Thoracic aorta (tissue), 2 donors: ENCODE data around the gene STK25. TPM values are rescaled to one million over a fixed set of nuclear protein-coding genes. Genes with fewer than 3 reads are reported as not detected.

Source experiments
- ATAC-seq: fragments of 150-250 bp; one replicate; pipeline ENCODE4 v1.8.0; 2017; ENCODE audit warnings: low read depth; ENCODE audit not compliant: insufficient number of reproducible peaks, low FRiP score
- DNase-seq: peaks from one replicate; pipeline ENCODE4 v3.0.0-alpha.2; 2020; ENCODE audit warnings: low spot score
- H3K27ac ChIP-seq, 2 donors: fragments of 200-600 bp; sonication (generic); 1 replicate in 1 of 2; 2 replicates in 1 of 2; pipeline ENCODE4 v1.5.1; 2016; ENCODE audit warnings: mild to moderate bottlenecking in 2 of 2, moderate library complexity in 2 of 2
- H3K27me3 ChIP-seq: fragments of 200-600 bp; sonication (generic); replicated peaks from 2 replicates; pipeline ENCODE4 v1.6.0; 2016; ENCODE audit warnings: mild to moderate bottlenecking; ENCODE audit not compliant: insufficient read depth
- H3K36me3 ChIP-seq: fragments of 200-600 bp; sonication (generic); one replicate; pipeline ENCODE4 v1.5.1; 2016
- H3K4me1 ChIP-seq, 2 donors: fragments of 200-600 bp; sonication (generic); 1 replicate in 1 of 2; 2 replicates in 1 of 2; pipeline versions ENCODE4 v1.5.1 to v1.6.0; 2016; ENCODE audit warnings: low read depth in 2 of 2, mild to moderate bottlenecking in 1 of 2; ENCODE audit not compliant: control insufficient read depth in 1 of 2
- H3K4me3 ChIP-seq: fragments of 200-600 bp; sonication (generic); 2 replicates; pipeline ENCODE4 v1.5.1; 2016; ENCODE audit warnings: mild to moderate bottlenecking
- H3K9me3 ChIP-seq: fragments of 200-600 bp; sonication (generic); 2 replicates; pipeline ENCODE4 v1.5.1; 2016
- total RNA-seq, 2 donors: library from RNA; depleted of rRNA; stranded (reverse); fragments of >200 nt; gene quantifications; one replicate each; pipeline versions ENCODE4 v1.1.0 to v1.2.3, GENCODE V29; 2016
- TF ChIP-seq, protein P1 (sequence below): fragments of 200-600 bp; sonication (generic); IDR thresholded peaks from one replicate; pipeline ENCODE4 v1.5.1; 2019; ENCODE audit warnings: antibody characterized with exemption

Gene STK25
- total RNA-seq, 2 donors from 2014 or later, result 180 to 279 TPM

DNA sequence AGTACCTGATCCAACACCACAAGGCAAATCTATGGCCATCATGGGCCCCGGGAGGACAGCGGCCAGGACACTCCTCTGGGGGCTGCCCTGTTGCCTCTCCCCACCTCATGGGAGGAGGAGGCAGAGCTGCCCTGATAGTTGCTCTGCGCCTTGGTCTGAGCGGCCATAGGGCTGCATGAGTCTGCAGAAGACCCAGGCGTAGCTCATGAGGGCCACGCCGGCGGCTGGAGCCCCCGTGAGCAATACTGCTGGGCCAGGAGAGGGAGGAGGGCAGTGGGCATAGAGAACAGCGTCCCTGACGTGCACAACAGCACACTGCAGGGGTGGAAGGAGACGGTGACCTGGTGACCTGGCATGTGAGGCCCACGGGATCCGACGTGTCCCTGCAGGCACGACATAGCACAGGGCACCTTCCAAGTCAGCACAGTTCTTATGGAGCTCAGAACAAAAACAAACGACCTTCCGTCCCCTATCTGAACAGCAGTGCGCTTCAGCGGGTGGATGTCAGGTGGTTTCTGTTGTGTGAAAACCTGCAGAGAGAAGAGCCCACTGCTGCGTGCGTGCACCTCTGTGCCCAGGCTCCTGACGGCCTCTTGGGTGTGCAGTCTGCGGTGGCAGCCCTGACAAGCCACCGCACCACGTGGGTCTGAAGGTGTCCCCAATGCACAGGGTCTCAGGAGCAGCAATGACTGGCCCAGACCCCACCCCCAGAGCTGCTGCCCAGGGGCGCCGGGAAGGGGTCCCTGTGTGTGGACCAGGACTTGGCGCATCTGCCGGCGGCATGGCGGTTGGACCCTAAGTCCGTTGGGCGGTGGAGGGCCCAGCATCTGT, 13.0 kb downstream of the STK25 start:
- no peak for DNase-seq
- Histone ChIP-seq H3K27ac (no peak overlapping the region), H3K4me1 (no peaks in the 10 kb centered on the region), H3K27me3 (no peaks in the 10 kb centered on the region), H3K36me3 (peaks cover 46% of the 10 kb centered on the region), H3K4me3 (no peak overlapping the region), H3K9me3 (no peaks in the 10 kb centered on the region)
- TF ChIP-seq, protein P1, sequence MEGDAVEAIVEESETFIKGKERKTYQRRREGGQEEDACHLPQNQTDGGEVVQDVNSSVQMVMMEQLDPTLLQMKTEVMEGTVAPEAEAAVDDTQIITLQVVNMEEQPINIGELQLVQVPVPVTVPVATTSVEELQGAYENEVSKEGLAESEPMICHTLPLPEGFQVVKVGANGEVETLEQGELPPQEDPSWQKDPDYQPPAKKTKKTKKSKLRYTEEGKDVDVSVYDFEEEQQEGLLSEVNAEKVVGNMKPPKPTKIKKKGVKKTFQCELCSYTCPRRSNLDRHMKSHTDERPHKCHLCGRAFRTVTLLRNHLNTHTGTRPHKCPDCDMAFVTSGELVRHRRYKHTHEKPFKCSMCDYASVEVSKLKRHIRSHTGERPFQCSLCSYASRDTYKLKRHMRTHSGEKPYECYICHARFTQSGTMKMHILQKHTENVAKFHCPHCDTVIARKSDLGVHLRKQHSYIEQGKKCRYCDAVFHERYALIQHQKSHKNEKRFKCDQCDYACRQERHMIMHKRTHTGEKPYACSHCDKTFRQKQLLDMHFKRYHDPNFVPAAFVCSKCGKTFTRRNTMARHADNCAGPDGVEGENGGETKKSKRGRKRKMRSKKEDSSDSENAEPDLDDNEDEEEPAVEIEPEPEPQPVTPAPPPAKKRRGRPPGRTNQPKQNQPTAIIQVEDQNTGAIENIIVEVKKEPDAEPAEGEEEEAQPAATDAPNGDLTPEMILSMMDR, result no peak
- ATAC-seq, result no peak

- DNase-seq (no peak), ATAC-seq (no peak)
- Histone ChIP-seq H3K27ac (no peak overlapping the region), H3K4me1 (no peaks in the 10 kb centered on the region), H3K27me3 (no peaks in the 10 kb centered on the region), H3K4me3 (no peak overlapping the region), H3K9me3 (no peaks in the 10 kb centered on the region), H3K36me3 (peaks cover 46% of the 10 kb centered on the region)
- TF ChIP-seq, protein P1, result no peak
Observed at GRCh38 chr2:241494311-241494908, 14.0 kb downstream of the STK25 start.

DNA sequence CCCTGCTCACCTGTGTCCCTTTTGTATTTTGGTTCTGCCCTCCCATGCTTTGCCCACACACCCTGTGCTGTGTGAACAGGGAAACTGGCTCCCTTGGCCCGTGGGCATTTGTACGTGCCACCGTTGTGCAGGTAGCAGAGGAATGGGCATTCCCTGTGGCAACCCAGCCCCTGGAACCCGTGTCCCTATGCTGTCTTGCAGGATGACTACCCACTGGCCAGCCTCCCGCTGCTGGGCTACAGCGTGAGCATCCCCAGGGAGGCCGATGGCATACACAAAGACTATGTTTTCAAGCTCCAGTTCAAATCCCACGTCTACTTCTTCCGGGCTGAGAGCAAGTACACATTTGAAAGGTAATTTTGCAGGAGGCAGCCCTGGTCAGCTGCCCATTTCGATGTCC, 15.3 kb downstream of the STK25 start:
- H3K9me3 ChIP-seq, result no peaks in the 10 kb centered on the region
- H3K4me1 ChIP-seq, result no peaks in the 10 kb centered on the region
- H3K4me3 ChIP-seq, result no peak overlapping the region
- ATAC-seq (no peak), DNase-seq (no peak)
- H3K27ac ChIP-seq, result no peak overlapping the region
- H3K36me3 ChIP-seq, result peaks cover 39% of the 10 kb centered on the region
- no peaks in the 10 kb centered on the region for H3K27me3 ChIP-seq
- TF ChIP-seq, protein P1, result no peak

DNA sequence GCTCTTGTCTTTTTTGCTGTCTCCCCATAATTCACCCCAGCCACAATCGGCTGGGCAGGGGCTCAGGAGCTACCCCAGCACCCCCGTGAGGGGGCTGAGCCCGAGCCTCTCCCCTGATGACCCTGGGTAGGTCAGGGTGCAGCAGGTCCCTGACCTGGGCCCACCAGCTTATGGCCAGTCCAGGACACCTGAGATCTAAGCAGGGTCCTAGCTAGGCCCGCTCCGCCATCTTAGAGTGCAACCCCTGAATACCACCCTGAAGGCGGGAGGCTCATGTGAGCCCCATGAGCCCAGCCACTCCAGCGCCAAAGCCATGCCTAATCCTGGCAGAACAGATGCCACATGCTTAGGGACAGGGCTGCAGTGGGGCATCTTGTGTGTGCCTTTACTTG, 16.2 kb downstream of the STK25 start:
- Histone ChIP-seq H3K9me3 (no peaks in the 10 kb centered on the region), H3K4me3 (no peak overlapping the region), H3K4me1 (no peaks in the 10 kb centered on the region), H3K27me3 (no peaks in the 10 kb centered on the region), H3K36me3 (peaks cover 33% of the 10 kb centered on the region), H3K27ac (no peak overlapping the region)
- TF ChIP-seq, protein P1, result no peak
- DNase-seq (no peak), ATAC-seq (no peak)

GRCh38 chr2:241491549-241492173, 16.7 kb downstream of the STK25 start:
- ATAC-seq (no peak), DNase-seq (no peak)
- Histone ChIP-seq H3K4me1 (no peaks in the 10 kb centered on the region), H3K27me3 (no peaks in the 10 kb centered on the region), H3K27ac (no peak overlapping the region), H3K9me3 (no peaks in the 10 kb centered on the region), H3K4me3 (no peak overlapping the region), H3K36me3 (peaks cover 29% of the 10 kb centered on the region)
- TF ChIP-seq, protein P1, result no peak
